T-helper 17 cell (primary cell): ENCODE results near the gene MAPKAP1. TPM values are rescaled to one million over a fixed set of nuclear protein-coding genes. Genes with fewer than 3 reads are reported as not detected.

Source experiments
- ATAC-seq: fragments of 150-1000 bp; cut with Tn5 transposase; 2 replicates; pipeline ENCODE4 v1.10.0; 2021; ENCODE audit warnings: mild to moderate bottlenecking, moderate library complexity
- DNase-seq, 3 donors: peaks; one replicate each; pipeline versions ENCODE4 v3.0.0 to v3.0.0-alpha.2; 2020 to 2021
- H3K9me3 ChIP-seq: one replicate; pipeline ENCODE4 v1.7.0; 2013; ENCODE audit warnings: low read length, mild to moderate bottlenecking; ENCODE audit not compliant: control insufficient read depth, poor library complexity, severe bottlenecking
- H3K27ac Mint-ChIP-seq: one replicate; pipeline ENCODE4 v1.8.0; 2022; ENCODE audit warnings: mild to moderate bottlenecking, moderate library complexity, mixed read lengths
- H3K27me3 Mint-ChIP-seq: one replicate; pipeline ENCODE4 v1.8.0; 2022; ENCODE audit warnings: mixed read lengths
- H3K36me3 Mint-ChIP-seq: one replicate; pipeline ENCODE4 v1.8.0; 2022; ENCODE audit warnings: low read depth, mixed read lengths
- H3K4me1 Mint-ChIP-seq: one replicate; pipeline ENCODE4 v1.8.0; 2022; ENCODE audit warnings: mild to moderate bottlenecking, mixed read lengths
- H3K4me3 Mint-ChIP-seq: one replicate; pipeline ENCODE4 v1.8.0; 2022; ENCODE audit warnings: mild to moderate bottlenecking, moderate library complexity, mixed read lengths
- total RNA-seq, 4 donors: library from RNA in 2 of 4; stranded (reverse) in 2 of 4; gene quantifications; one replicate each; pipeline ENCODE4 v1.2.3 and lab custom pipeline; 2022 to 2026

The MAPKAP1 gene
- total RNA-seq, 2 donors from 2014 or later = 46.6 to 52.9 TPM

DNA sequence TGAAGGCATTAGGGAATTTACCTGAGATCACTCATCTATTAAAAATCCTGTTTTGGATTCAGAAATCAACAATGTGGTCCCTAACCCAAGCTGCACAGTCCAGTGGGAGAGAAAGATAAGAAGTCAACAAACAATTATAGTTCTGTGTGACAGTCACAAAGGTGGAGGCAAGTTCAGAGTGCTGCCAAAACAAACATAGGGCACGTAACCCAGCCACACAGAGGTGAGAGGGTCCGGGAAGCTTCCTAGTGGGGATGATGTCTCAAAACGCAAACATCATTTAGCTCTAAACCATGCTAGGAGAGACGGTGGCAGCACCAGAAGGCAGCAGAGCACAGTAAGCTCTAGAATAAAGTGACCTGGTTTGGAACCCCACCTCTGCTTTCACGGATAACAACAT, 158.9 kb downstream of the MAPKAP1 start:
- no peaks in the 10 kb centered on the region for H3K27me3 Mint-ChIP-seq
- peaks cover 2% of the 10 kb centered on the region for H3K36me3 Mint-ChIP-seq
- no peaks in the 10 kb centered on the region for H3K9me3 ChIP-seq
- no peaks in the 10 kb centered on the region for H3K4me1 Mint-ChIP-seq
- no peak overlapping the region for H3K4me3 Mint-ChIP-seq
- ATAC-seq (no peak), DNase-seq (no peak)
- H3K27ac Mint-ChIP-seq = no peak overlapping the region

DNA sequence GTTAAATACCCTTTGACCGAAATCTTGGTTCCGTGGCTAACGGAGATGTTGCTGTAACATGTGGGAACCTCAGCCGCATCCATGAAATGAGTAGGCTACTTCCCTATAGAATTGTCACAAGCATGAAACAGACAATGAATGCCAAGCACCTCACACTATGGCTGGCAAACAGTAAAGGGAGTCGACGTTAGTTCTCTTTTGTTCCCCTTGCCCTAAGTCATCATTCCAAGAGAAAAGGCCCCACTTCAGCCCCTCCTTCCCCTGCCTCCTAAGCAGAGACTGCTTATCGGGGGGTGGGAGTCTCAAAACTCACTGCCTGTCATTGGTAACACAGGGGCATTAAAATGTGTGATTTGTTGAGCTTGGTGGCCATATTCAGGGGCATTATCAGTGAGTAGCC, 159.6 kb downstream of the MAPKAP1 start:
- H3K4me1 Mint-ChIP-seq = no peaks in the 10 kb centered on the region
- no peaks in the 10 kb centered on the region for H3K9me3 ChIP-seq
- peaks cover 2% of the 10 kb centered on the region for H3K36me3 Mint-ChIP-seq
- no peak overlapping the region for H3K27ac Mint-ChIP-seq
- DNase-seq = no peak
- H3K27me3 Mint-ChIP-seq = no peaks in the 10 kb centered on the region
- H3K4me3 Mint-ChIP-seq = no peak overlapping the region
- ATAC-seq = no peak

DNA sequence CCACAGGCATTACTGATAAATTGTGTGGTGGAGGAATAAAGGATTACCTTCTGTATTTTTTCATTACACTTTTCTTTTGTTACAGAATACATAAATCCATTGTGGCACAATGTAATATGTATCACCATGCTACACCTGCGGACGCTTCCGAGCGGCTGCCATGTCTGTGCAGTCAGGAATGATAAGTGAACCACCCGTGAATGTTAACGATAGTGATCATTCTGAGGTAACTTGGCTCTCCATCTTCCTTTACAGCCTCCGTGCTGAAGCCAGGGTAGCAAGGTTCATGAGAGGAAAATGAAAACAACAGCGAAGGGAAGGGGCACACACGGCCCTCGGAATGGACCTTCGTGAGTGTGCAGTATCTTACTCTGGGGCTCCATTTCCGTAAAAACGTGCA, 161.2 kb downstream of the MAPKAP1 start:
- H3K4me1 Mint-ChIP-seq = peaks cover 2% of the 10 kb centered on the region
- H3K27ac Mint-ChIP-seq = no peak overlapping the region
- H3K9me3 ChIP-seq = no peaks in the 10 kb centered on the region
- H3K4me3 Mint-ChIP-seq = no peak overlapping the region
- DNase-seq (no peak), ATAC-seq (no peak)
- peaks cover 2% of the 10 kb centered on the region for H3K36me3 Mint-ChIP-seq
- no peaks in the 10 kb centered on the region for H3K27me3 Mint-ChIP-seq

DNA sequence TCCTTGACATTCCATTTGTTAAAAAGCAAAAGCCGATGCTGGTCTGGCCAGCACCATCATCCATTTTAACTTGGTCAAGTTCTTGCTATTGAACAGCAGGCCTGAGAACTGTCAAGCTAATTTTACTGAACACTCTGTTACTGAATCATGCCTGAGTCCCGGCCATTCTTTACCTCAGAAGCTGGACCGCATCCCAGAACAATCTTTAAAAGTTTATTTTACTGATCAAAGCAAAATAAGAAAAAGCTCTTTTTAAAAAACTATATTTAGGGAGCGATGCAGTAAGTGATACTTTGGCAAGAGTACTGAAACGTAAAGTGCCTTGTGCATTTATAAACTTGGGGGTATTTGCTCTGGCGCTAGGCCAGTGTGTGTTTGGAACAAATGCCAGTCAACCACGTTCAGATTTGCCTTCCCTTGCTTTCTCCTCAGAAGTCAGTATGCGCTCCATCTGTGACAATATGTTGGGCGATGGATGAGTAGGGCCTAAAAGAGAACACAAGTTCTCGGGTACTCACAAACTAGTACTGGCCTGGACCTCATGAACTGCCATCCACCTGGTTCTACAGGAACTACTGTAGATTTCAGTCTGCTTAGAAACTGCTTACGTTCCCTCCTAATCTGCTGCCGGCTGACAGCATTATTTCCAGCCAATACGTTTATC, 161.9 kb downstream of the MAPKAP1 start:
- Mint-ChIP-seq H3K27me3 (no peaks in the 10 kb centered on the region), H3K4me1 (peaks cover 4% of the 10 kb centered on the region), H3K36me3 (peaks cover 1% of the 10 kb centered on the region), H3K27ac (no peak overlapping the region), H3K4me3 (no peak overlapping the region)
- no peaks in the 10 kb centered on the region for H3K9me3 ChIP-seq
- no peak for ATAC-seq
- no peak for DNase-seq

GRCh38 chr9:125544484-125544883, 162.5 kb downstream of the MAPKAP1 start:
- no peaks in the 10 kb centered on the region for H3K9me3 ChIP-seq
- Mint-ChIP-seq H3K36me3 (peaks cover 2% of the 10 kb centered on the region), H3K27me3 (no peaks in the 10 kb centered on the region), H3K4me3 (no peak overlapping the region), H3K27ac (no peak overlapping the region), H3K4me1 (peaks cover 6% of the 10 kb centered on the region)
- ATAC-seq (no peak), DNase-seq (no peak)

DNA sequence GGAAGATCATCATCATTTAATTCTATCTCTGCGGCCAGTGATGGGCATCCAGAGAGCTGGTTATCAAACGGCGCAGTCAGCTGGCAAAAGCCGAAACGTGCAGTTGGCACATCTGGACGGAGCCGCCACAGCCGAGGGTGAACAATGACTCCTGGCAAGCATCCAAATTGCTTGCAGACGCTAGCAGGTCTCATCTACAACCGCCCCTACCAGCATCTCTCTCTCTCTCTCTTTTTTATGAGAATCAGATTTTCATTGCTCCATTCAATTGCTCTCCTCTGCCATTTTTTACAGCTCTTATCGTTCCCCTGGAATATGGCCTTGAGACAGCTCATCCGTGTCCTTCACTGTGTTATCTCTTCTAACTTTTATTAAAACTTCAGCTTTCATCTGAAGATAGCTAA, 165.2 kb downstream of the MAPKAP1 start:
- no peak overlapping the region for H3K27ac Mint-ChIP-seq
- no peaks in the 10 kb centered on the region for H3K9me3 ChIP-seq
- H3K4me1 Mint-ChIP-seq = peaks cover 10% of the 10 kb centered on the region
- no peaks in the 10 kb centered on the region for H3K27me3 Mint-ChIP-seq
- peaks cover 7% of the 10 kb centered on the region for H3K36me3 Mint-ChIP-seq
- no peak overlapping the region for H3K4me3 Mint-ChIP-seq
- DNase-seq = no peak
- no peak for ATAC-seq

DNA sequence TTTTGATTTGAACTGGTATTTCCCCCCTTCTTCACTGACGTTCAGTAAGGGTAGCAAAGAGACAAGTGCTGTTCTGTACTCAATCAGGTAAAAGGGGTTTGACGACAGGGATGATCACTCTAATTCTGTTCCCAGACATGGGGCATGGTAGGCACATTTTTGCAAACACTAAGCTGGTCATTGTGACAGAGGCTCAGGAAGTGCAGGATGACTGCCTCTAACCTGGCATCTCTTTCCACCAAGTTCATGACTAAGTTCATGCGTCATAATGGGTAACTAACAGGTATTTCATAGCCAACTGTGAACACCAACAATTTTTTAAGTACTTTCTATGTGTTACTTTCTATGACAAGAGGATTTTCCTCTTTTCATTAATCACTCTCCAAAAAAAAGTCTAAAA, 166.5 kb downstream of the MAPKAP1 start:
- DNase-seq (no peak), ATAC-seq (no peak)
- H3K27me3 Mint-ChIP-seq = no peaks in the 10 kb centered on the region
- H3K36me3 Mint-ChIP-seq = peaks cover 7% of the 10 kb centered on the region
- H3K9me3 ChIP-seq = no peaks in the 10 kb centered on the region
- H3K27ac Mint-ChIP-seq = no peak overlapping the region
- H3K4me3 Mint-ChIP-seq = no peak overlapping the region
- H3K4me1 Mint-ChIP-seq = peaks cover 10% of the 10 kb centered on the region

GRCh38 chr9:125538092-125538473, 168.9 kb downstream of the MAPKAP1 start:
- H3K9me3 ChIP-seq = no peaks in the 10 kb centered on the region
- no peak for ATAC-seq
- Mint-ChIP-seq H3K4me3 (no peak overlapping the region), H3K27ac (no peak overlapping the region), H3K27me3 (no peaks in the 10 kb centered on the region), H3K4me1 (peaks cover 10% of the 10 kb centered on the region), H3K36me3 (peaks cover 7% of the 10 kb centered on the region)
- no peak for DNase-seq

- Mint-ChIP-seq H3K4me1 (peaks cover 10% of the 10 kb centered on the region), H3K4me3 (no peak overlapping the region), H3K27ac (no peak overlapping the region), H3K36me3 (peaks cover 7% of the 10 kb centered on the region), H3K27me3 (no peaks in the 10 kb centered on the region)
- H3K9me3 ChIP-seq = no peaks in the 10 kb centered on the region
- DNase-seq = no peak
- ATAC-seq = no peak
These were observed 169.4 kb downstream of the MAPKAP1 start for GRCh38 chr9:125537442-125538091.

DNA sequence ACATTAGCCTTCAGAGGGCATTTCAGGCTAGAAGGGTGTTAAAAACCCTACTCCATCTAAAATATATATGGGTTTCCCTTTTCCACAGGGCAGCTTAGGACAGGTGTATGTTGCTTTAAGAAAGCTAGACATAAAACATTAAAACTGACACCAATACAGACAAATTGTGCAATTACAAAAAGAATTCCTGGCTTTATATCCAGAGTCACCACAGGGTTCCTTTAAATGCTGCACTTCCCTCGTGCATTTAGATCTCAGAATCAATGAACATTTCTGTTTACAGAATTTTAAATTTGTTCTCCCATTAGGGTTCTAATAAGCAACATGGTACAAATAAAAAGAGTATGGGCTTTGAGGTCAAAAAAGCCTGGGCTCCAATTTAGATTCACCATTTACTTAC, 170.2 kb downstream of the MAPKAP1 start:
- no peaks in the 10 kb centered on the region for H3K9me3 ChIP-seq
- Mint-ChIP-seq H3K4me1 (peaks cover 14% of the 10 kb centered on the region), H3K36me3 (peaks cover 7% of the 10 kb centered on the region), H3K4me3 (no peak overlapping the region), H3K27me3 (no peaks in the 10 kb centered on the region), H3K27ac (no peak overlapping the region)
- DNase-seq = no peak
- no peak for ATAC-seq

- peaks cover 7% of the 10 kb centered on the region for H3K36me3 Mint-ChIP-seq
- no peaks in the 10 kb centered on the region for H3K9me3 ChIP-seq
- no peaks in the 10 kb centered on the region for H3K27me3 Mint-ChIP-seq
- no peak overlapping the region for H3K27ac Mint-ChIP-seq
- peaks cover 14% of the 10 kb centered on the region for H3K4me1 Mint-ChIP-seq
- ATAC-seq (no peak), DNase-seq (no peak)
- H3K4me3 Mint-ChIP-seq = no peak overlapping the region
These were observed 170.7 kb downstream of the MAPKAP1 start for GRCh38 chr9:125536167-125536772.

- Mint-ChIP-seq H3K36me3 (peaks cover 7% of the 10 kb centered on the region), H3K27ac (no peak overlapping the region), H3K4me3 (no peak overlapping the region), H3K27me3 (no peaks in the 10 kb centered on the region), H3K4me1 (peaks cover 17% of the 10 kb centered on the region)
- no peak for ATAC-seq
- H3K9me3 ChIP-seq = no peaks in the 10 kb centered on the region
- no peak for DNase-seq
These were observed 171.9 kb downstream of the MAPKAP1 start for GRCh38 chr9:125534971-125535701.

GRCh38 chr9:125532812-125533594, 174.0 kb downstream of the MAPKAP1 start:
- DNase-seq (no peak), ATAC-seq (no peak)
- peaks cover 3% of the 10 kb centered on the region for H3K36me3 Mint-ChIP-seq
- H3K4me3 Mint-ChIP-seq = no peak overlapping the region
- peaks cover 14% of the 10 kb centered on the region for H3K4me1 Mint-ChIP-seq
- H3K27me3 Mint-ChIP-seq = no peaks in the 10 kb centered on the region
- H3K9me3 ChIP-seq = no peaks in the 10 kb centered on the region
- no peak overlapping the region for H3K27ac Mint-ChIP-seq
